DMS153 treated with DMSO at 0.1 percent for 48 hours (cell line): ENCODE measurements around the gene MSANTD1.

ENCODE experiments used
- DNase-seq: peaks from one replicate; lab custom pipeline; 2025; ENCODE audit not compliant: unreplicated experiment; lab: John Stamatoyannopoulos, UW

The MSANTD1 gene

GRCh38 chr4:3232871-3233271 lies 16.1 kb upstream of the MSANTD1 start:
- no peak for DNase-seq

GRCh38 chr4:3233391-3234071 lies 15.4 kb upstream of the MSANTD1 start:
- no peak for DNase-seq

DNA sequence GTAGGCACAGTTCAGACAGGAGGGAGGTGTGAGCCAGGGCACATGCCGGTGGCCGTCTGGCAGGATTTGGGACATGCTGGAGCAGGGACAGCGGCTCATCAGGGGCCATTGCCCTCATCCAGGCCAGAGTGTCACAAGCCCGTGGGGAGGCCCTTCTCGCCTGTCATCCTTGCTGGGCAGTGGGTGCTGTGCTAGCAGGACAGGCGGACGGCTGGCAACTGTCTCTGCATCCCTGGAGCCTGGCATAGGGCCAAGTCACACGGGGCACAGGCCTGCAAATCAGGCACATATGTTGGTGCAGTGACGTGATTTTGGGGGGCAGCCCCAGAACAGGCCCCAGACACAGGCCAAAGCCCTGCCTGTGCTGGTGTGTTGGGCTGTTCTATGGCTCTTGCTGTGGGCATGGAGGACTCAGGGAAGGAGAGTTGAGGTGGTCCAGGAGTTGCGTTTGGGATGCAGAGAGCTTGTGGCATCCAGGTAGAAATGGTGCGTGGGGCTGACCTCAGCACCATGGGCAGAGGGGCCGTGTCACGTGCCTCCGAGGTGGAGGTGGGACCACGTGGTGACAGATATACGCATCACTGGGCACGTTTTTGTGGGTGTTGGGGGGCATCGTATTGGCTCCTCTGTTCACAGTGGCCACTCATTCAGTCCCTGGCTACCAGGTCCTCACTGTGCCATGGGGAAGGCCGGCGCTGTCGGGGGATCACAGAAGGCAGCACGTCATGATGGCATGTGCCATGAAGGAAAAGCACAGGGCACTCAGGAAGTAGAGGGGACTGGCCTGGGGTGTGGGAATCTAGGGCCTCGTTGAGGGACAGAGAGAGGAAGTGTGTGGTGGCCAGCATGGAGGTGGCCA lies 14.6 kb upstream of the MSANTD1 start:
- no peak for DNase-seq

DNA sequence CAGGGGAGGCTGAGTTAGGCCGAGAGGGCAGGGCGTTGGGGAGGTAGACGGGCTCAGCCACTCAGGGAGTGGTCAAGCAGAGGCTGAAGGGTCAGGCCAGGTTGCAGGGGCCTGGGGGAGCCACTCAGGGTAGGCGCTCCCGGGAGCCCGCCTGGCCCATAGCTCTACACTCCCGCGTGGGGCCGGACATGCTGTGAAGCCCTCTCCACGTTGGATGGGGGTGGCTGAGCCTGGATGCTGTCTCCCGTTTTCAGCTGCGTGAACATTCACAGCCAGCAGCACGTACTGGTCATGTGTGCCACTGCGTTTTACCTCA lies 14.0 kb upstream of the MSANTD1 start:
- no peak for DNase-seq

- DNase-seq, result no peak
Observed at GRCh38 chr4:3235581-3235980, 13.4 kb upstream of the MSANTD1 start.

DNA sequence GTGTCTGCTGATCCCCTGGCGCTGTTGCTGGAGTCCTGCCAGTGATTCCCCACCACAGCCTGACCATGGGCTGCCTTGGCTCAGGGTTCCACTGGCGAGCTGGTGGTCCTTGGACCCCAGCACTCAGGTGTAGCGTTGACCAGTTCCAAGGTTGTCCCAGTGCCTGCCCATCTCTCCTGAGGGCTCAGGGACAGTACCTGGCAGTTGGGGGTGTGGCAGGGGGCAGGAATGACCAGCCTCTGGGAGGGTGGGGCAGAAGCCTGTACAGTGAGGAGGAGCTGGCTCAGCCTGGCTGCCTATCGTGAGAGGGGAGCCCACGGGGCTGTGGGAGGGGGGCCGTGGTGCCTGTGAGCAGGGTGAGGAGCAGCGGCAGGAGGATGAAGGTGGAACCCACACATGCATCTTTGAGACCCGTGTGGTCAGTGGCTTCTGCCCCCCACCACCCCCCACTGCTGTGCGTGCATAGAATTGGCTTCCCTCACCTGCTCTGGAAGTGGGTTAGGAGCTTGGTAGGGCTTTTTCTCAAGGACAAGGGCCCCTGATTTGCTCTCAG lies 12.6 kb upstream of the MSANTD1 start:
- DNase-seq, result no peak

- DNase-seq, result no peak
Observed at GRCh38 chr4:3237266-3237665, 11.7 kb upstream of the MSANTD1 start.

GRCh38 chr4:3237712-3238560 lies 11.0 kb upstream of the MSANTD1 start:
- no peak for DNase-seq

- no peak for DNase-seq
Observed at GRCh38 chr4:3238721-3239120, 10.2 kb upstream of the MSANTD1 start.

- DNase-seq, result no peak
Observed at GRCh38 chr4:3239303-3239702, 9.7 kb upstream of the MSANTD1 start.

DNA sequence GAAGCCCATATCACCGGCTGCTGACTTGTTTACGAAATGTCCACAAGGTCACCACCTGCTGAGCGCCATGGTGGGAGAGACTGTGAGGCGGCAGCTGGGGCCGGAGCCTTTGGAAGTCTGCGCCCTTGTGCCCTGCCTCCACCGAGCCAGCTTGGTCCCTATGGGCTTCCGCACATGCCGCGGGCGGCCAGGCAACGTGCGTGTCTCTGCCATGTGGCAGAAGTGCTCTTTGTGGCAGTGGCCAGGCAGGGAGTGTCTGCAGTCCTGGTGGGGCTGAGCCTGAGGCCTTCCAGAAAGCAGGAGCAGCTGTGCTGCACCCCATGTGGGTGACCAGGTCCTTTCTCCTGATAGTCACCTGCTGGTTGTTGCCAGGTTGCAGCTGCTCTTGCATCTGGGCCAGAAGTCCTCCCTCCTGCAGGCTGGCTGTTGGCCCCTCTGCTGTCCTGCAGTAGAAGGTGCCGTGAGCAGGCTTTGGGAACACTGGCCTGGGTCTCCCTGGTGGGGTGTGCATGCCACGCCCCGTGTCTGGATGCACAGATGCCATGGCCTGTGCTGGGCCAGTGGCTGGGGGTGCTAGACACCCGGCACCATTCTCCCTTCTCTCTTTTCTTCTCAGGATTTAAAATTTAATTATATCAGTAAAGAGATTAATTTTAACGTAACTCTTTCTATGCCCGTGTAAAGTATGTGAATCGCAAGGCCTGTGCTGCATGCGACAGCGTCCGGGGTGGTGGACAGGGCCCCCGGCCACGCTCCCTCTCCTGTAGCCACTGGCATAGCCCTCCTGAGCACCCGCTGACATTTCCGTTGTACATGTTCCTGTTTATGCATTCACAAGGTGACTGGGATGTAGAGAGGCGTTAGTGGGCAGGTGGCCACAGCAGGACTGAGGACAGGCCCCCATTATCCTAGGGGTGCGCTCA lies 8.7 kb upstream of the MSANTD1 start:
- no peak for DNase-seq

DNA sequence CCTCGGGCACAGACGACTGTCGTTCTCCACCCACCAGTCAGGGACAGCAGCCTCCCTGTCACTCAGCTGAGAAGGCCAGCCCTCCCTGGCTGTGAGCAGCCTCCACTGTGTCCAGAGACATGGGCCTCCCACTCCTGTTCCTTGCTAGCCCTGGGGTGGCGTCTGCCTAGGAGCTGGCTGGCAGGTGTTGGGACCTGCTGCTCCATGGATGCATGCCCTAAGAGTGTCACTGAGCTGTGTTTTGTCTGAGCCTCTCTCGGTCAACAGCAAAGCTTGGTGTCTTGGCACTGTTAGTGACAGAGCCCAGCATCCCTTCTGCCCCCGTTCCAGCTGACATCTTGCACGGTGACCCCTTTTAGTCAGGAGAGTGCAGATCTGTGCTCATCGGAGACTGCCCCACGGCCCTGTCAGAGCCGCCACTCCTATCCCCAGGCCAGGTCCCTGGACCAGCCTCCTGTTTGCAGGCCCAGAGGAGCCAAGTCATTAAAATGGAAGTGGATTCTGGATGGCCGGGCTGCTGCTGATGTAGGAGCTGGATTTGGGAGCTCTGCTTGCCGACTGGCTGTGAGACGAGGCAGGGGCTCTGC lies 7.9 kb upstream of the MSANTD1 start:
- DNase-seq, result no peak

DNA sequence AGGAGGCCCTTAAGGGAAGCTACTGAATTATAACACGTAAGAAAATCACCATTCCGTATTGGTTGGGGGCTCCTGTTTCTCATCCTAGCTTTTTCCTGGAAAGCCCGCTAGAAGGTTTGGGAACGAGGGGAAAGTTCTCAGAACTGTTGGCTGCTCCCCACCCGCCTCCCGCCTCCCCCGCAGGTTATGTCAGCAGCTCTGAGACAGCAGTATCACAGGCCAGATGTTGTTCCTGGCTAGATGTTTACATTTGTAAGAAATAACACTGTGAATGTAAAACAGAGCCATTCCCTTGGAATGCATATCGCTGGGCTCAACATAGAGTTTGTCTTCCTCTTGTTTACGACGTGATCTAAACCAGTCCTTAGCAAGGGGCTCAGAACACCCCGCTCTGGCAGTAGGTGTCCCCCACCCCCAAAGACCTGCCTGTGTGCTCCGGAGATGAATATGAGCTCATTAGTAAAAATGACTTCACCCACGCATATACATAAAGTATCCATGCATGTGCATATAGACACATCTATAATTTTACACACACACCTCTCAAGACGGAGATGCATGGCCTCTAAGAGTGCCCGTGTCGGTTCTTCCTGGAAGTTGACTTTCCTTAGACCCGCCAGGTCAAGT lies 6.9 kb upstream of the MSANTD1 start:
- no peak for DNase-seq

GRCh38 chr4:3243136-3243780 lies 5.7 kb upstream of the MSANTD1 start:
- no peak for DNase-seq

DNA sequence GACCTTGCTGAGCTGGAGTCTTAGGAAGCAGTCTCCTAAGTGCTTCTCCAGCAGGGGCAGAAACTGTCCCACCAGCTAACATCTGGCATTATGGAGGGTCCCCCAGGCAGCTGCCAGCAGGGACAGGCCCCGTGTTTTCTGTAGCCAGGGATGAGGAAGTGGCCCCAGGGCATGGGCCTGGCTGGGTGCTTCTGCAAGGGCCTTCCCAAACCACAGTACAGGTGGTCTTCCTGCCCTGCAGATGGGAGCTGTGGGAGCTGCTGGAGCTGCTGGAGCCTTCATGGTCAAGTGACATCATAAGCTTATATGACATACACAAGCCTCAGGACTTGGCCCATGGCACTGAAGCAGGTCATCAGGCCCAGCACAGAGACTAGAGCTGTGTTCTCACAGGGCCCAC lies 5.0 kb upstream of the MSANTD1 start:
- no peak for DNase-seq

GRCh38 chr4:3244747-3245146 lies 4.2 kb upstream of the MSANTD1 start:
- DNase-seq, result no peak

GRCh38 chr4:3245676-3246075 lies 3.3 kb upstream of the MSANTD1 start:
- DNase-seq, result no peak

- DNase-seq, result no peak
Observed at GRCh38 chr4:3246458-3247398, 2.2 kb upstream of the MSANTD1 start.
